SK-N-MC (cell line): ENCODE results near the gene WDR33.

Experiments used
- EZH2 ChIP-seq: fragments of 200-600 bp; sonication (generic); IDR thresholded peaks from one replicate; pipeline ENCODE4 v1.6.1; 2017; ENCODE audit warnings: antibody characterized with exemption
- FOXP2 ChIP-seq: optimal IDR thresholded peaks from 2 replicates; pipeline ENCODE3; 2011; ENCODE audit warnings: mild to moderate bottlenecking, moderate library complexity; ENCODE audit not compliant: insufficient read depth; ENCODE audit errors: extremely low read length, control extremely low read depth
- POLR2AphosphoS5 ChIP-seq: IDR thresholded peaks from 2 replicates; pipeline ENCODE4 v1.6.1; 2012; ENCODE audit warnings: mild to moderate bottlenecking, low read depth, low read length, borderline replicate concordance

DNA sequence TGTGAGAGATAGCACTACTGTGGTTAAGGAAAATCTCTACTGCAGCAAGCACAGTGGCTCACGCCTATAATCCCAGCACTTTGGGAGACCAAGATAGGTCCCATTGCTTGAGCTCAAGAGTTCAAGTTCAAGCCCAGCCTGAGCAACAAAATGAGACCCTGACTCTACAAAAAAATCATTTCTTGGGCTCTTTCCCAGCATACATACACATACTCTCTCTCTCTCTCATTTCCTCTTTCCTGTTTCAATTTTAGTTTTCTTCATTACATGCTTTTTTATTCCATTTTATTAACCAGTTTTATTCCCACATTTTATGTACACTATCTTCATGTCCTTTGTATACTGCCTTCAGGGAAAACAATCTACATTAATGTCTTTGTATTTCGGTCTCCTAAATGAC is 14.6 kb downstream of the WDR33 start:
- TF ChIP-seq EZH2 (no peak), POLR2AphosphoS5 (no peak), FOXP2 (no peak)
